Measurements from ENCODE around the gene SLC1A7.

Gene SLC1A7

GRCh38 chr1:53134042-53134485, 8.4 kb downstream of the SLC1A7 start:
- no peak for DNase-seq (ENCODE audit: low read depth in 2 of 3, low spot score in 1 of 3)

DNA sequence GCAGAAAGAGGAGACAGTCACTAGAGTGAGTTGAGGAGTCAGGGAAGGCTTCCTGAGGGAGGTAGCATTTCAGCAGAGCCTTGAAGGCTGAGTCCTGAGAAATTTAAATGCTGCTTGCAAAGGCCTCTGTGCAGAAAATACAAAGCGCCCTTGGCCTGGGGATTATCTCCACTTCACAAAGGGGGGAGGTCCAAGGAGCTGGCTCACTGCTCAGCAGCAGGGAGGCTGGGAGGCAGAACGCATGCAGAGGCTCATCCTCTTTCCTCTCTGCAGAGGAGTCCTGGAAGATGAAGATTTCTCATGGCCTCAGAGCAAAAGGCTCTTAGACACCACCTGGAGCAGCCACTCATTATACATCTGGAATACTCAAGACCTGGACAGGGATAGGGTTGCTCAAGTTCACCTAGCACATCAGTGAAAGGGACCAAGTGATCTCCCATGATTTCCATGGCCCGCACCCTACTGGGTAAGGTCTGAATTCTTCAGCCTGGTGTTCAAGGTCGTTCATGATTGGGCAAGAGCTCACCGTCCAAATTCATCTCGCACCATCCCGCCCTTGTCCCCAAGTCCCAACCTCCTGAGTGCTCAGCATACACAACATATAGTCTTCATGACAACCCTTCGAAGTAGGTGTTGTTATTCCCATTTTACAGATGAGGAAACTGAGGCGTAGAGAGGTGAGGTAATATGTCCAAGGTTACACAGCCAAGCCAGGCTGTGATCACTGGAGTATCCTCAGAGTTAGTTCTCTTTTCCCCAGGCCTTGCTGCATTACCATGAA, 9.0 kb downstream of the SLC1A7 start:
- DNase-seq (ENCODE audit: low read depth in 2 of 3, low spot score in 1 of 3): no peak

DNA sequence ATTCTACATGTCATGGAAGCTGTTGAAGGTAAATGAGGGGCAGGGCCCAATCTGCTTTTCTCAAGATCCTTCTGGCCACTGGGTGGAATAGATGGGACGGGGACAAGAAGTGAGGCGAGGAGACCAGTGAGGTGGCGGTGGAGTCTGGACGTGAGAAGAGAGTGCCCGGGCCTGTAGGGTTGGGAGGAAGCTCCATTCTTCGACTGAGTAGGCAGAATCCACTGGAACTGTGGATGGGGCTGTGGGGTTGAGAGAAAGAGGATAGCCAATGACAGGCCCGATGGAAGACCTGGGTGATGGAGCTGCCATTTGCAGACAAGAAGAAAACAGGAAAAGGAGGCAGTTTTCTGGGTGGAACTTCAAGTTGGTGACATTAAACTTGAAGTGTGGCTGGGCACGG, 10.3 kb downstream of the SLC1A7 start:
- no peak for DNase-seq (ENCODE audit: low read depth in 2 of 3, low spot score in 1 of 3)

GRCh38 chr1:53131590-53131938, 10.9 kb downstream of the SLC1A7 start:
- no peak for DNase-seq (ENCODE audit: low read depth in 2 of 3, low spot score in 1 of 3)

GRCh38 chr1:53130878-53131589, 11.4 kb downstream of the SLC1A7 start:
- DNase-seq (ENCODE audit: low read depth in 2 of 3, low spot score in 1 of 3): no peak

DNA sequence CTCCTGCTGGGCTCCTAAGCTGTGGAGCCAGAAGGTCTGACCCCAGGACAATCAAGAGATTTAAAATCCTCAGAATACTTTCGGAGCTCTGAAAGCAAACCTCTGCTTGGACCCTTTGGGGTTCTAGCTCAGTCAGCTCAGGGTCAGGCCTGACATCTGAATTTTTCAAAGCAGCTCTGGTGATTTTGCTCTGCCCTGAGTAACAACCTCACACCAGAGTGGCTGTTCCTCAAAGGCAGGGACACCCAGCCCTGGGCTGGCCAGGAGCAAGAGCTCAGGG, 11.9 kb downstream of the SLC1A7 start:
- no peak for DNase-seq (ENCODE audit: low read depth in 2 of 3, low spot score in 1 of 3)

DNA sequence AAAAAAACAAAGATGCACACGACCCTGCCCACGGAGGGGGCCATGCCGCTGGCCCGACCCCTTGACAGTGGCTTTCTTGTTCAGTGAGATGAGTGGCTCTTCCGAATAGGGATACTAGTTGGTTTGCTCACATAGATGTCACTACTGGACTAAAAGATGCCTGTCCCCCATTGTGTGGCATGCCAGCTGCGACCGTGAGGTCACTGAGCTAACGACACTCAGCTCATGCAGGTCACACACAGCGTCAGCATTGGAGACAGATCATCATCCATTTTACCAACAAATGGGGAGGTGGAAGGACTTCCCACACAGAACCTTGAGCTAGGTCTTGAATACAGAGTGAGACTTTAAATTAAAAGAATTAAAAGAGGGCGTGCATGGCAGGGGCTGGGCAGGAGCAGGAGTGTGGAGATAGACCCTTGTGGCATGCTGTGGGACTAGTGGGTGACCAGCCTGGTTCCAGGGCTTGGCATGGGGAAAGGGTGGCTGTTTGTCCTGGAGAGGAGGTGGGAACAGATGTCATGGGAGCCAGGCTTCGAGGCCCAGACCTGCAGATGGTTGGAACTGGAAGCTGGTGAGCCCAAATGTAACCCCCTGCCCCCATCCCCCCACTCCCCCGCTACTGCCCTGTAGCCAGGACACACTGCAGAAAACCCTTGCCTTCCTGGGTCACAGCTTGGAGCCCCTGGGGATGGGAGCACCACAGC, 12.4 kb downstream of the SLC1A7 start:
- no peak for DNase-seq (ENCODE audit: low read depth in 2 of 3, low spot score in 1 of 3)

- no peak for DNase-seq (ENCODE audit: low read depth in 2 of 3, low spot score in 1 of 3)
Measured at GRCh38 chr1:53128401-53128800, 14.0 kb downstream of the SLC1A7 start.

DNA sequence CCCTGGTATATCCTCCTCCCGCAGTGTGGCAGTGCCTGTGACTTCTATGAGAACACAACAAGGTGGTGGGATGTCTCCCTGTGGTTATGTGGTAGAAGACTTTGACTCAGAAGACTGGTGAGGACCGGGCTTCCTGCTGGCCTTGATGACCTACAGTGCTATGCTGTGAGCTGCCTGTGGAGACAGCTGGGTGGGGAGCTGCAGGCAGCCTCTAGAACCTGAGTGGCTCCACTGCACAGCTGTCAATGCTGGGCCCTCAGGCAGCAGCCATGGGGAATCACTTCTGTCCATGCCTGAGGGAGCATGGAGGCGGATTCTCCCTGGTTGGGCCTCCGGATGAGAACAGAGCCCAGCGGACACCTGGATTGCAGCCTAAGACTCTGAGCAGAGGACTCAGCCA, 14.9 kb downstream of the SLC1A7 start:
- DNase-seq (ENCODE audit: low read depth in 2 of 3, low spot score in 1 of 3): no peak

DNA sequence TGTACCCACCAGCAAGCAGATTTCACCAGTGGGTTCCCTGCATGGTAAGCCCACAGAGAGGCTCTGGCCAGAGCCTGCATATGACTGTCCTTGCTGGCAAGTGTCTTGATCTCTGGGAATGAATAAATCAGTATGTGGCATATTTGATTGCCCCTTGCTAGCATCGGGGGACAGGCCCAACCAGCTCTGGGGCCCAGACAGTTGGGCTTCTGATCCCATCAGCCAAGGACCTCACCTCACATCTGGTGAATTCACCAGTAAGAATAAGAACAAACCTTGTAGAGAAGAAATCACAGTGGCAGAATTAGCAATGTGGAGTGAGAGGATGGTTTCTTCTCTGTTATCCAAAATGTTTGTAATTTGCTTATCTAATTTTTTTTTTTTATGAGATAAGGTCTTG, 15.9 kb downstream of the SLC1A7 start:
- no peak for DNase-seq (ENCODE audit: low read depth in 2 of 3, low spot score in 1 of 3)

DNA sequence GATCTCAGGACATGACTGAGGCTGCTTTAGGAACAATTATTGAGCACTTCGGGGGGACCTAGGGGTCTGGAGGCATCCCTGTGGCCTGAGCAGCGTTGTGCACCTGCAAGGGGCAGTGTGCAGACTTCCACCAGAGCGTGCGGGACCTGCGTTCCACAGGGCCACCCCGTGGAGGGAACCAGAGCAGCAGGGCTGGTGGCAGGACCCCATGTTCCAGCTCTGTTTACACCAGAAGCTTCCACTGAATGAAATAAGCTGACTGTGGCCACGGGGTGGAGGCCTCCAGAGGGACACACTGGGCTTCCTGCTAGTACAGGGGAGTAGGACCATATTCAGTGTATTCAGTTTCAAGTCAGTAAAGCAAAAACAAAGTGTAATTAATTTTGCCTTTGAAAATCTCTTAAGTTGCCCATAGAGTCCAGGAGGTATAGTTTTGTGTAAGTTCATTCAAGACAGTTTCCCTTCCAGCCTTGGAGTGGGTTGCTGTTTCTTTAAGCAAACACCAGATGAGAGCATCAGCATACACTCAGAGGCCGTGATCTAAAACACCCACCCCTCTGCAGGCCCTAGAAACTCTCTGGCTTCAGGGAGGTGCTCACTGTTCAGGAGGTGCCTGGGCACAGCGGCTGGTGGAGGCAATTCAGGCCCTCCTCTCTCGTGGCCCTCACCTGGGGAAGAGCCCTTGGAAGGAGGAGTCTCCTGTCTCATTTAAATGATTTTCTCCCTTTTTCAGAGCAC, 16.6 kb downstream of the SLC1A7 start:
- no peak for DNase-seq (ENCODE audit: low read depth in 2 of 3, low spot score in 1 of 3)

DNA sequence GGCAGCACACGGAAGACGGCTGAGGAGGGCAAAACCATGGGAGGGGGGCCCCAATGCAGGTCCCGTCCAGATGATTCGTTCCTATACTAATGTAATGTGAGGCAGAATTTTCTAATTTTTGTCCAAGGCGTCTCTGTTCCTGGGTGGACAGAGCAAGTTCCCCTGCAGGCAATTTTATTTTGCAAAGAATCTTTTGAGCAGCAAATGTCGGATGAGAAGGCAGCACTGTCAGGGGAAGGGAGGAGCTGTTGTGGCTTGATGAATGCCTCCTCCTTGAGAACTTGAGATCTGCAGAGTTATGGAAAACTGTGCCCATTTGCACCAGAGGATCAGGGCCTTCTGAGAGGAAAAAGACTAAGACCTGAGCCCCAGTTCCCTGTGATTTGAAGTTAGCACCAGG, 17.3 kb downstream of the SLC1A7 start:
- DNase-seq (ENCODE audit: low read depth in 2 of 3, low spot score in 1 of 3): no peak

- no peak for DNase-seq (ENCODE audit: low read depth in 2 of 3, low spot score in 1 of 3)
Measured at GRCh38 chr1:53123453-53124140, 18.8 kb downstream of the SLC1A7 start.

DNA sequence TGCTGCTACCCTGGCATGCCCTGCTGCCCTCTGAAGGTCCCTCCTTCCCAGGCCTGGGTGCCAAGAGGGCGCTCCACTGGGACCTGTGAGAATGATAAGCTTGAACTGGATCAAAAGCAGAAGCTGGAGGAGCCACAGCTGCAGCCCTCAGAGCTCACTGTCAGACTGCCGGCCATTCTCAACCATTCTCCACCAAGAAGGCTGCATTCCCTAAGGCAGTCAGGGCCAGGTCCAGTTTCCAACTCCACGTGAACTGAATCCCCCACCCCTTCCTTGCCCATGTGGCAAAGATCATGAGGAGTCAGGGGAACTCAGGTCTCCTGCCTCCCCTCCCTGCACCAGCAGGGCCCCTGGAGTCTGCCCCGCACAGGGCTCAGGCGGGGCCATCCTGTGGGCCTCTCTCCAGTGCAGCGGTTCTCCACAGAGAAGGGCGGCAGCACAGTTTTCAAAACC, 19.5 kb downstream of the SLC1A7 start:
- no peak for DNase-seq (ENCODE audit: low read depth in 2 of 3, low spot score in 1 of 3)

DNA sequence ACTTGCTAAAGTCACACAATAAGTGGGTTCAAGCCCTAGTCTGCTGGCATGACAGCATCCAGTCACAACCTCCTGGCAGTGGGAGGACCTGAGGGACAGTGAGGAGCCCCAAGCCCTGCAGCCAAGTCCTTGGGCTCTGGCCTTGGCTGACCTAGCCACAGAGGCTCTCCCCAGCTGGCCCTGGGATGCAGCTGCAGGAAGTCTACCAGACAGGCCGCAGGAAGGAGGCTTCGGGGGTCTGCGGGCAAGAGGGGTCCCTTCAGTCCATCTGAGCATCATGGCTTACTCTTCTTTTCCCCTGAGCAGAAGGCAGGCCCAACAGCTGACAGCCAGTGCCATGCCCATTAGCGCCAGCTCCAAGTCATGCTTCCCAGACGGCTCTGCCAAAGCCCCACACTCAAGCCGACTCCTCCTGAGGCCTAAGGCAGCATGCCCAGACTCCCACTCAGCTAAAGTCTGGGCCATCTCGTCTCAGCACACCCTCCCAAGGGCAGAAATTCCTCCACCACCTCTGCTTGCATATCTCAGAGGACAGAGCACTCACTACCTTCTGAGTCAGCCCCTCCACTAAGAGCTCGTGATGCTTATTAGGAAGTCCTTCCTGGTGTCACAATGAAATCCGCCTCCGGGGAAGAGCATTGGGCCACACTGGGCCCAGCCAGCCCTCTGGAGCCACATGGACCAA, 20.1 kb downstream of the SLC1A7 start:
- no peak for DNase-seq (ENCODE audit: low read depth in 2 of 3, low spot score in 1 of 3)

GRCh38 chr1:53121319-53122172, 20.9 kb downstream of the SLC1A7 start:
- DNase-seq (ENCODE audit: low read depth in 2 of 3, low spot score in 1 of 3): no peak

DNA sequence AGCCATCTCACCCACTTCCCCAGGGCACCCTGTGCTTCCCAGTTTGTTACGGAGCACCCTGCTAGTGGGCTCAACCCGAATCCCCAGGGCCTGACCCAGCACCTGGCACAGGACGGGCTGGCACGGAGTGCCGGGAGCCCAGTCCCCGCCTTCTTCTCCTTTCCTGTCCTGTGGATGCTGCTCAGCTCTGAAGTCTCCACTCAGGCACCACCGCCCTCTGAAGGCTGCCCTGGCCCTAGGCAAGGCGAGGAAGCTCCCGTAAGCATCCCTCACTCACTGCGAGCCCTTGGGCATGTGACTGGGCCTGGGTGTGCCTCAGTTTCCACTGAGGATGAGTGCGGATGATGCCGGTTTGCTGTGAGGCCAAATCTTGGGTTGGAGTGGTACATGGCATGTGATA, 21.8 kb downstream of the SLC1A7 start:
- no peak for DNase-seq (ENCODE audit: low read depth in 2 of 3, low spot score in 1 of 3)

GRCh38 chr1:53117836-53118235, 24.6 kb downstream of the SLC1A7 start:
- no peak for DNase-seq (ENCODE audit: low read depth in 2 of 3, low spot score in 1 of 3)

- no peak for DNase-seq (ENCODE audit: low read depth in 2 of 3, low spot score in 1 of 3)
Measured at GRCh38 chr1:53116933-53117600, 25.4 kb downstream of the SLC1A7 start.

Measured in stimulated activated CD4-positive, alpha-beta T cell treated with anti-CD3 and anti-CD28 coated beads, Interleukin-12 subunit alpha, Interleukin-12 subunit beta, amount 100 ng/mL, for 48 hours (primary cell).